Stimulated activated memory B cell treated with anti-CD40 and anti-IgM and Interleukin-4, amounts not matched to agents 10 μg/mL and 1 μg/mL and 100 μg/mL, for 72 hours (primary cell): ENCODE data around the gene ORC3.
"Not testable (repeated sequence)": the region's sequence is repeated elsewhere in the genome, so short reads cannot be mapped to it uniquely, and the experiment has no call there.

Experiments used
- ATAC-seq: fragments of 150-1000 bp; cut with Tn5 transposase; 2 replicates; pipeline ENCODE4 v1.10.0; 2021
- H3K27ac Mint-ChIP-seq: one replicate; pipeline ENCODE4 v1.8.0; 2022; ENCODE audit warnings: mild to moderate bottlenecking, mixed read lengths
- H3K27me3 Mint-ChIP-seq: one replicate; pipeline ENCODE4 v1.8.0; 2022; ENCODE audit warnings: mixed read lengths
- H3K36me3 Mint-ChIP-seq: one replicate; pipeline ENCODE4 v1.8.0; 2022; ENCODE audit warnings: mixed read lengths
- H3K4me1 Mint-ChIP-seq: one replicate; pipeline ENCODE4 v1.8.0; 2022; ENCODE audit warnings: mixed read lengths
- H3K4me3 Mint-ChIP-seq: one replicate; pipeline ENCODE4 v1.8.0; 2022; ENCODE audit warnings: mild to moderate bottlenecking, moderate library complexity, mixed read lengths
- H3K9me3 Mint-ChIP-seq: one replicate; pipeline ENCODE4 v1.8.0; 2022; ENCODE audit warnings: mixed read lengths

ORC3 gene

DNA sequence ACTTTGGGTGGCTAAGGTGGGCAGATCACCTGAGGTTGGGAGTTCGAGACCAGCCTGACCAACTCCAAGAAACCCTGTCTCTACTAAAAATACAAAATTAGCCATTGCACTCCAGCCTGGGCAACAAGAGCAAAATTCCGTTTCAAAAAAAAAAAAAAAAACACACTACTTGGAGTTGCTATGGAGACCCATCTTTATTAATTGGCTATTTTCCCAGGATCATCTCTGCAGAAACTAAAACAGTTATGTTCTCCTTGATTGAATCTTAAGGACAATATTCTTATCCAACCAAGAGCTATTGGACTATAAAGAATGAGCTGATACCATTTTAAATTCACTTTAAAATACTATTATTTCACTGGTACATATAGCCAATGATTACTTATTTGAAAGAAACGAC, 97.4 kb downstream of the ORC3 start:
- no peak for ATAC-seq
- Mint-ChIP-seq H3K4me1 (peaks cover 80% of the 10 kb centered on the region), H3K27me3 (no peaks in the 10 kb centered on the region), H3K36me3 (peaks cover 31% of the 10 kb centered on the region), H3K27ac (no peak overlapping the region), H3K9me3 (no peaks in the 10 kb centered on the region), H3K4me3 (no peak overlapping the region)

- H3K9me3 Mint-ChIP-seq, H3K27ac Mint-ChIP-seq, H3K27me3 Mint-ChIP-seq, ATAC-seq: not testable (repeated sequence)
- Mint-ChIP-seq H3K4me3 (peak overlapping the region; percentile 34), H3K36me3 (peaks cover 26% of the 10 kb centered on the region), H3K4me1 (peaks cover 80% of the 10 kb centered on the region)
These were observed 98.0 kb downstream of the ORC3 start for GRCh38 chr6:87687893-87688292.

DNA sequence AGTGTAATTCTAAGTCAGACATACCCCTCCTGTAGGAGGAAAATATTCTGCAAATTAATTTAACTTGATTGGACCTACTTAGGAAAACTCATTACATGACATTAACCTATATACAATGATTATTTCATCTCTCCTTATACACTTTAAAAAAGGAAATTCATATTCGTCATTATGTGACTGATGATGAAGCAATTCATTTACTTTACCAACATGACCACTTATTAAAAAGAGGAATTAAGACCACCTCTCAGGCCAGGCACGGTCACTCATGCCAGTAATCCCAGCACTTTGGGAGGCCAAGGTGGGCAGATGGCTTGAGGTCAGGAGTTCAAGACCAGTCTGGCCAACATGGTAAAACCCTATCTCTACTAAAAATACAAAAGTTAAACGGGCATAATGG, 100.5 kb downstream of the ORC3 start:
- no peaks in the 10 kb centered on the region for H3K9me3 Mint-ChIP-seq
- peaks cover 22% of the 10 kb centered on the region for H3K36me3 Mint-ChIP-seq
- ATAC-seq: no peak
- H3K27me3 Mint-ChIP-seq: no peaks in the 10 kb centered on the region
- peak overlapping the region; percentile 53 for H3K27ac Mint-ChIP-seq
- no peak overlapping the region for H3K4me3 Mint-ChIP-seq
- H3K4me1 Mint-ChIP-seq: peaks cover 78% of the 10 kb centered on the region

- Mint-ChIP-seq H3K36me3 (peaks cover 9% of the 10 kb centered on the region), H3K27me3 (no peaks in the 10 kb centered on the region), H3K9me3 (no peaks in the 10 kb centered on the region), H3K27ac (peak overlapping the region; percentile 53), H3K4me1 (peaks cover 74% of the 10 kb centered on the region), H3K4me3 (no peak overlapping the region)
- no peak for ATAC-seq
These were observed 102.2 kb downstream of the ORC3 start for GRCh38 chr6:87692086-87692485.

DNA sequence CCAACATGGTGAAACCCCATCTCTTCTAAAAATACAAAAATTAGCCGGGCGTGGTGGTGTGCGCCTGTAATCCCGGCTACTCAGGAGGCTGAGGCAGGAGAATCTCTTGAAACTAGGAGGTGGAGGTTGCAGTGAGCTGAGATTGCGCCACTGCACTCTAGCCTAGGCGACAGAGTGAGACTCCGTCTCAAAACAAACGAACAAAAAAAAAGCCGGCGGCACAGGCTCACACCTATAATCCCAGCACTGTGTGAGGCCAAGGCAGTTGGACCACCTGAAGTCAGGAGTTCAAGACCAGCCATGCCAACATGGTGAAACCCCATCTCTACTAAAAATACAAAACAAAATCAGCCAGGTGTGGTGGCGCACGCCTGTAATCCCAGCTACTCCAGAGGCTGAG, 106.9 kb downstream of the ORC3 start:
- Mint-ChIP-seq H3K4me1 (peaks cover 70% of the 10 kb centered on the region), H3K36me3 (peaks cover 15% of the 10 kb centered on the region)
- H3K27ac Mint-ChIP-seq, H3K9me3 Mint-ChIP-seq, H3K4me3 Mint-ChIP-seq, ATAC-seq, H3K27me3 Mint-ChIP-seq: not testable (repeated sequence)

DNA sequence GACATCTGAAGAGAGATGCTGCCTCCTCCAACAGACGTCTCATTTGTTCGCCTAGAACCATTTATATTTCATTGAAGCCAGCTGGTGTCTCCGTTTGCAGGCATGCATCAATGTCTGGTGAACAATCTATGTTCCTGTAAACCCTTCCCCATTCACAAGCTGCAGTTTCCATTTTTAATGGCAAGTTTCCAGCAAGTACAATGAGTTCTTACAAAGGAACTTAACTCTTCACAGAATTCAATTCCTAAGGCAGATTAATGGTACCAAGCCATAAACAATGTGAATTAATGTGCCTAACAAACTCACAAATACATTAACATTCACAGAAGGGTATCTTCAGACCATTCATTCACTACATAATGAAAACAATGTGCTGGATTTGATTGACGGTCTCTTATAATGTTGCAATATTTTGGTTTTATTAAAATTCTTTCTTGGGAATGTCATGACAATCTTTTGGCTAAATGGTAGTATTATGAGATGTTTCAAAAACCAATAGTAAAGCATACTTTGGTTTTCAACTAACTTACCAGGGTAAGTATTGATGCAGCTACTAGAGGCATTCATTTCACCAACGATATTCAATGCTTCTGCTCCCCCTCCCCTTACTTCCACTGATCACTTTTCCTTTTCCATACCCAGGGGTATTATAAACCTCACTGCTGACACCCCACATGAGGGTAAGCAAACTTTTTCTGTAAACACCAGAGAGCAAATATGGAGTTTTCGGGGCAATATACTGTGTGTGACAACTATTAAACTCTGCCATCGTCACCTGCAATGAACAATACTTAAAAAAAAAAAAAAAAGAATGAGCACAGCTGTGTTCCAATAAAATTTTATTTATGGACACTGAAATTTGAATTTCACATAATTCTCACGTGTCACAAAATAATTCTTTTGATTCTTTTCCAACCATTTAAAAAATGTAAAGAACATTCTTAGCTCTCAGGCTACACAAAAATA, 107.9 kb downstream of the ORC3 start:
- Mint-ChIP-seq H3K36me3 (peaks cover 15% of the 10 kb centered on the region), H3K27ac (no peak overlapping the region), H3K4me3 (peak overlapping the region; percentile 85), H3K27me3 (no peaks in the 10 kb centered on the region), H3K4me1 (peaks cover 63% of the 10 kb centered on the region), H3K9me3 (no peaks in the 10 kb centered on the region)
- no peak for ATAC-seq

GRCh38 chr6:87698547-87699006, 108.6 kb downstream of the ORC3 start:
- Mint-ChIP-seq H3K36me3 (peaks cover 15% of the 10 kb centered on the region), H3K4me3 (peak overlapping the region; percentile 85), H3K4me1 (peaks cover 60% of the 10 kb centered on the region), H3K27me3 (no peaks in the 10 kb centered on the region), H3K9me3 (no peaks in the 10 kb centered on the region), H3K27ac (no peak overlapping the region)
- ATAC-seq: no peak

- Mint-ChIP-seq H3K27ac (peak overlapping the region; percentile 91), H3K27me3 (no peaks in the 10 kb centered on the region), H3K36me3 (peaks cover 15% of the 10 kb centered on the region), H3K4me3 (peak overlapping the region; percentile 85), H3K4me1 (peaks cover 51% of the 10 kb centered on the region), H3K9me3 (no peaks in the 10 kb centered on the region)
- ATAC-seq: no peak
These were observed 109.6 kb downstream of the ORC3 start for GRCh38 chr6:87699576-87699975.

GRCh38 chr6:87700397-87701343, 110.7 kb downstream of the ORC3 start:
- Mint-ChIP-seq H3K27me3 (no peaks in the 10 kb centered on the region), H3K9me3 (no peaks in the 10 kb centered on the region), H3K4me1 (peaks cover 52% of the 10 kb centered on the region), H3K27ac (peak overlapping the region; percentile 91), H3K36me3 (peaks cover 15% of the 10 kb centered on the region), H3K4me3 (peak overlapping the region; percentile 85)
- no peak for ATAC-seq

GRCh38 chr6:87701344-87701675, 111.4 kb downstream of the ORC3 start:
- no peaks in the 10 kb centered on the region for H3K27me3 Mint-ChIP-seq
- H3K4me3 Mint-ChIP-seq: peak overlapping the region; percentile 85
- H3K36me3 Mint-ChIP-seq: peaks cover 15% of the 10 kb centered on the region
- peaks cover 47% of the 10 kb centered on the region for H3K4me1 Mint-ChIP-seq
- ATAC-seq: peak; percentile 0
- H3K27ac Mint-ChIP-seq: peak overlapping the region; percentile 91
- H3K9me3 Mint-ChIP-seq: no peaks in the 10 kb centered on the region

- H3K27ac Mint-ChIP-seq: peak within 1 kb of the TSS; percentile 91
- peak within 1 kb of the TSS; percentile 85 for H3K4me3 Mint-ChIP-seq
- peaks cover 45% of the 10 kb centered on the region for H3K4me1 Mint-ChIP-seq
- H3K36me3 Mint-ChIP-seq: peaks cover 15% of the 10 kb centered on the region
- no peaks in the 10 kb centered on the region for H3K27me3 Mint-ChIP-seq
- peak; percentile 92 for ATAC-seq
- no peaks in the 10 kb centered on the region for H3K9me3 Mint-ChIP-seq
These were observed 112.0 kb downstream of the ORC3 start, which contains the start of gene AKIRIN2 for GRCh38 chr6:87701676-87702588. Gene AKIRIN2, minus strand, starts transcription at chr6:87702233. Its CDS starts 549 bp downstream, at chr6:87701684.

DNA sequence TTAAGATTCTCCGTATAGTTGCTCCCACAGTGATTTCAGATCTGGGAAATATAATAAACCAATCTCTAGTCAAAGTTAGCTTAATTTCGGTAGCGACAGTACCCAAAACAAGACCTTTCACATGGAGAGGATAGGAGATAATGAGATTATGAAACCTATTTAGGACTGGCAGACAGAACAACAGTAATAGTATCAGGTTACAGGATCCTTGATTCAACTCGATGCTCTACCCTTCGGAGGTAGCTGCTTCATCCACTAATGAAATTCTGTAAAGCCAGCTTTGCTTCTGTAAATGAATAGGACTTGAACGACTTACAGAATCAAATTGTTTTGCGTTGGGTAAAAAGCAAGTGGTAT, 112.6 kb downstream of the ORC3 start:
- Mint-ChIP-seq H3K4me3 (peak overlapping the region; percentile 85), H3K36me3 (peaks cover 15% of the 10 kb centered on the region), H3K4me1 (peaks cover 38% of the 10 kb centered on the region), H3K27ac (peak overlapping the region; percentile 91), H3K27me3 (no peaks in the 10 kb centered on the region), H3K9me3 (no peaks in the 10 kb centered on the region)
- peak; percentile 3 for ATAC-seq

- not testable (repeated sequence) for H3K27me3 Mint-ChIP-seq, ATAC-seq, H3K9me3 Mint-ChIP-seq
- Mint-ChIP-seq H3K36me3 (peaks cover 15% of the 10 kb centered on the region), H3K4me3 (peak overlapping the region; percentile 85), H3K27ac (peak overlapping the region; percentile 91), H3K4me1 (peaks cover 34% of the 10 kb centered on the region)
These were observed 113.1 kb downstream of the ORC3 start for GRCh38 chr6:87703039-87703438.

DNA sequence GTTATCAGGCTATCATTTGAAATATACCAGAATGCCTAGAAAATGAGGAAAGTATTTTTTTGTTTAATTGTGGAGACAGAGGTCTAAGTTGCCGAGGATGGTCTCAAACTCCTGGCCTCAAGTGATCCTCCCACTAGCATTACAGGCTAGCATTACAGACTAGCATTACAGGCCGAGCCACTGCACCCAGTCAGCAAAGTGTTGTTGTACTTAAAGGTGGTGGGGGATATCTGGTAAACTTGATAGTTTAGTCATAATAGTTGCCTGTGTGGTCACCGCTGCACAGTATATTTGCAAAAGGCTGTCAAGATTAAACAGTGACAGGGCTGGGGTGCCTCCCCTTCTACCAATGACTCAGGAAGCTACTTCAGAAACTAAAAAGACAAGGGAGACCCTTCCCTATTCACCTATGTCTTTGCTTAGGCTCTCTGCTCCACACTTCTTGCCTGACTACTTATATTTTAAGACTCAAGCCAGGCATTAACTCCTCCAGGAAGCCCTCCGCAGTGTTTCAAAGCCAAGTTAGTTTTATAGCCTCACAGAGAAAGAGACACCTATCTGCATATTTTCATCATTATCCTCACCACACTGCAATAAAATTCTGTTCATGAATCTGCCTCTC, 115.2 kb downstream of the ORC3 start:
- Mint-ChIP-seq H3K9me3 (no peaks in the 10 kb centered on the region), H3K27me3 (no peaks in the 10 kb centered on the region), H3K36me3 (peaks cover 8% of the 10 kb centered on the region), H3K4me3 (no peak overlapping the region), H3K4me1 (peaks cover 20% of the 10 kb centered on the region), H3K27ac (peak overlapping the region; percentile 63)
- ATAC-seq: peak; percentile 9
